ENCODE data around the gene ADAMTSL1.

The ADAMTSL1 gene, protein sequence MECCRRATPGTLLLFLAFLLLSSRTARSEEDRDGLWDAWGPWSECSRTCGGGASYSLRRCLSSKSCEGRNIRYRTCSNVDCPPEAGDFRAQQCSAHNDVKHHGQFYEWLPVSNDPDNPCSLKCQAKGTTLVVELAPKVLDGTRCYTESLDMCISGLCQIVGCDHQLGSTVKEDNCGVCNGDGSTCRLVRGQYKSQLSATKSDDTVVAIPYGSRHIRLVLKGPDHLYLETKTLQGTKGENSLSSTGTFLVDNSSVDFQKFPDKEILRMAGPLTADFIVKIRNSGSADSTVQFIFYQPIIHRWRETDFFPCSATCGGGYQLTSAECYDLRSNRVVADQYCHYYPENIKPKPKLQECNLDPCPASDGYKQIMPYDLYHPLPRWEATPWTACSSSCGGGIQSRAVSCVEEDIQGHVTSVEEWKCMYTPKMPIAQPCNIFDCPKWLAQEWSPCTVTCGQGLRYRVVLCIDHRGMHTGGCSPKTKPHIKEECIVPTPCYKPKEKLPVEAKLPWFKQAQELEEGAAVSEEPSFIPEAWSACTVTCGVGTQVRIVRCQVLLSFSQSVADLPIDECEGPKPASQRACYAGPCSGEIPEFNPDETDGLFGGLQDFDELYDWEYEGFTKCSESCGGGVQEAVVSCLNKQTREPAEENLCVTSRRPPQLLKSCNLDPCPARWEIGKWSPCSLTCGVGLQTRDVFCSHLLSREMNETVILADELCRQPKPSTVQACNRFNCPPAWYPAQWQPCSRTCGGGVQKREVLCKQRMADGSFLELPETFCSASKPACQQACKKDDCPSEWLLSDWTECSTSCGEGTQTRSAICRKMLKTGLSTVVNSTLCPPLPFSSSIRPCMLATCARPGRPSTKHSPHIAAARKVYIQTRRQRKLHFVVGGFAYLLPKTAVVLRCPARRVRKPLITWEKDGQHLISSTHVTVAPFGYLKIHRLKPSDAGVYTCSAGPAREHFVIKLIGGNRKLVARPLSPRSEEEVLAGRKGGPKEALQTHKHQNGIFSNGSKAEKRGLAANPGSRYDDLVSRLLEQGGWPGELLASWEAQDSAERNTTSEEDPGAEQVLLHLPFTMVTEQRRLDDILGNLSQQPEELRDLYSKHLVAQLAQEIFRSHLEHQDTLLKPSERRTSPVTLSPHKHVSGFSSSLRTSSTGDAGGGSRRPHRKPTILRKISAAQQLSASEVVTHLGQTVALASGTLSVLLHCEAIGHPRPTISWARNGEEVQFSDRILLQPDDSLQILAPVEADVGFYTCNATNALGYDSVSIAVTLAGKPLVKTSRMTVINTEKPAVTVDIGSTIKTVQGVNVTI (N-terminal part only)

DNA sequence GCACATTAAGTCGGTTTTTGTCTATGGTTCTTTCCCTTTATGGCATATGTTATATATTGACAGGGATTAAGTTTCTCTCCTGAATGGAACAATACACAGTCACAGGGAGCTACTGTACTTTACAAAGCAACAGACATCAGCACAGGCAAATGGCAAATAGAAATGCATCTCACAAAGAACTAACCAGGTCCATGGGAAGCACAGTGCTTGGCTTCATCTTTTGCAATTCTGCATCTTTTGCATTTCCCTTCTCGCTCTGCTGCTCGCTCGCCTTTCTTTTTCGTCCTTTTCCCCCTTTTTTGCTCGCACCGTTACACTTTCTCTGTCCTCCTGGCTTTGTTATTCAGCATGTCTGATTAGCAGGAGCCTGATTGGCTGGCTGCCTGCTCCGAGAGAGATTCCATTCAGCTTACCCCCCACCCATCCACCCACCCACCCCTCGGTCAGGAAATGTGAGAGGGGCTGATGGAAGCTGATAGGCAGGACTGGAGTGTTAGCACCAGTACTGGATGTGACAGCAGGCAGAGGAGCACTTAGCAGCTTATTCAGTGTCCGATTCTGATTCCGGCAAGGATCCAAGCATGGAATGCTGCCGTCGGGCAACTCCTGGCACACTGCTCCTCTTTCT is at the start of gene ADAMTSL1:
Gene ADAMTSL1 (plus strand): TSS at position 502 of the 628 bp plus-strand sequence. CDS start 80 bp downstream, at position 582.
- DNase-seq (ENCODE audit: low spot score), result peak; percentile 49

DNA sequence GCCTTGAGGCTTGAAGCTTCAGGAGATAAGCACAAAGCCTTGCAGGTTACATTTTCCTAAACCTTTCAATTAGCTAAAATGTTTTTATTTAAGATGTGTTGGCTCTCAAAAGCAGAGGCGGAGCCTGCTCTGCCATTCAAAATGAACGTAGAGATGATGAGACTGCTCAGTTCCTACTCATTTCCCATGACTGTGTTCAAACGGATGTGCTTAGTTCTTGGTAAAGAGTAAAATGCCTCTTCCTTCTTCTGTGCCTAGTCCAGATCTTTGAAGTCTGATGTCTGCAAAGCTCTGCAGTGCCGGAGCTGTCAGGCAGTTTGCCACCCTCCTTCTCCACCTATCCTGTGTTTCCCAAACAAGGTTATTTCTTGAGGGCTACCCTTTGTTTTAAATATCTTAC is 46.3 kb upstream of the ADAMTSL1 start:
- no peak for DNase-seq (ENCODE audit: low spot score)

DNA sequence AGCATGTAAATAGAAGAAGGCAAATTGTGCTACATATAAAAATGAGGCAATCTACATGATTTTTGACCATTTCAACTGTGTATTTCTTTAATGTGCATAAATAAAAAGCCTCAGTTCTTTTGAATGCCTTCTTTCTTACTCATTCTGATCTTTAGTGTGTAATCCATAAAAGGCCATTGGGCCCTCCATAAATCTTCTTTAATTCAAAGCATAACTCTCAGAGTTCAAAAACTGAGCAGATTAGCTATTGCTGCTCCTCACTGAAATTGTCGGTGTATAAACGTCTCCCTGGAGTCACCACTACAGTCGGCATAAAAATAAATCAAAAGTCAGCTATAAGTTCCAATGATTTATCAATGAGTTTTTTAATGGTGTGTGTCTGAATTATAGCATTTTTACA is 45.3 kb upstream of the ADAMTSL1 start:
- DNase-seq (ENCODE audit: low spot score), result no peak

DNA sequence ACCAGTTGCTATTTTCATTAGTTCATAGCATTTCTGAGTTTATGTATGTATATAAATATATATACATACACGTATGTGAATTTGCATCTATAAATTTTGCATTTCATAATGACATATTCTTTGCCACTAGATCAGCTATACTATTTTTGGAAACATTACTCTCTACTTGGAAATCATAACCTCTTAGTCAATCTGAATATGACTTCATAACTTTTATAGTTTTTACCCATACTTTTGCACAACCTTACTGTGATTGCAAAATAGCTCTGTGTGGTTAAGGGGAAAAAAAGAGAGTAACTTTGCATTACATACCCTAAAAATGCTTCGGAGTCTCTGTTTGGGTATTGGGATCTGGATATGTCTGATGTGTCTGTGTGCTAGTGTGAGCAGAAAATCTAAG is 44.9 kb upstream of the ADAMTSL1 start:
- no peak for DNase-seq (ENCODE audit: low spot score)

DNA sequence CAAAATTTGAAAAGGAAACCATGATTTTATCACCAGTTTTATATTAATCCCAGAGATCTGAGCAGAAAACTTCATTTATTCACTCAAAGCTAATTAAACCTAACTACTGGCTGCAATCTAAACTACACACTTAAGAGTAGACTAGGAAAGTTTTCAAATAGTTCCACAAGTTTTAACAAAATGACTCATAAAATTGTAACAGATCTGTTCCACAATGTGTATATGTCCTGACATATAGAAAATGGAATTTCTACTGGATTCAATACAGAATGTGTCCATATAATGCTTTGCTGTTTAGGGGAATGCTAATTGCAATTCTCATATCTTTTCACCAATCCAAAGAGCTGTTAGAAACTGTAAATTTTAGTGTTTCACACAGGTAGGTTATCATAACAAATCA is 40.3 kb upstream of the ADAMTSL1 start:
- no peak for DNase-seq (ENCODE audit: low spot score)

DNA sequence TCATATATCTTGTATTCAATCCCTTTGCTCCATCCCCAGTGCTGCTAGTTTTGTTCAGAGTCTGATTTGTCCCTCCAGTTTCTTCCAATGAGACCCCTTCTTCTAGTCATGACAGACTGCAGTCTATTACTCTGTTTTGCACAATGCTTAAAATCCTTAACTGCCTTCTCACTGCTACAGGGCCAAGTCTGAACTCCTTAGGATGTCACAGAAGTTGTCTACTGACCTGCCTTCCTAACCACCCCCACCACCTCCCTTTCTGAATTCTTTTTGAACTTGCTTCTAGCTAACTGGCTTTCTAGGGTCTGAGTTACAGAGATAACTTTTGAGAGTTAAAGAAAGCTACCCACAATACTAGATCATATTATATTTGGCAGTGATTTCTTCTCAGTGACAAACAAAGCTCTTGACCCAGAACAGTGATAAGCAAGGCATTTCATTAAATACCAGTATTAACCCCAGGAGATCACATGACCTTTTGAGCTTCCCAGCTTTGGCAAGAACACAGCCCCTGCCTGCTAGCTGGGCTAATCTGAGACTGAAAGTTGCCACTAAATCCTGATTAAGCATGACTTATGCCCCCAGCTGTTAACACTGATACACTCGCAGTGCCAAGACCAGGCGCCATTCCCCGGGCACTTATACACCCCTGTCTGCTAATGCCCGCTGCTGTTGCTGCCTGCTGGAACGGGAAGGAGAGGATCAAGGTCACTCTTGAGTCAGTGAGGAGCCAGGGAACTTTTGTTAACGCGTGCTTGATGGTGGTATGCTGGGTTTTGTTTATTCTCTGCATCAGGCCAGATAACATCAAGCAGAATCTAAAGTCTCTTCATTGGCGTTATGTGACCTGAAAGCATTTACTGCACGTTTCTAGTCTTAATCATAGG is 36.4 kb upstream of the ADAMTSL1 start:
- DNase-seq (ENCODE audit: low spot score), result no peak

DNA sequence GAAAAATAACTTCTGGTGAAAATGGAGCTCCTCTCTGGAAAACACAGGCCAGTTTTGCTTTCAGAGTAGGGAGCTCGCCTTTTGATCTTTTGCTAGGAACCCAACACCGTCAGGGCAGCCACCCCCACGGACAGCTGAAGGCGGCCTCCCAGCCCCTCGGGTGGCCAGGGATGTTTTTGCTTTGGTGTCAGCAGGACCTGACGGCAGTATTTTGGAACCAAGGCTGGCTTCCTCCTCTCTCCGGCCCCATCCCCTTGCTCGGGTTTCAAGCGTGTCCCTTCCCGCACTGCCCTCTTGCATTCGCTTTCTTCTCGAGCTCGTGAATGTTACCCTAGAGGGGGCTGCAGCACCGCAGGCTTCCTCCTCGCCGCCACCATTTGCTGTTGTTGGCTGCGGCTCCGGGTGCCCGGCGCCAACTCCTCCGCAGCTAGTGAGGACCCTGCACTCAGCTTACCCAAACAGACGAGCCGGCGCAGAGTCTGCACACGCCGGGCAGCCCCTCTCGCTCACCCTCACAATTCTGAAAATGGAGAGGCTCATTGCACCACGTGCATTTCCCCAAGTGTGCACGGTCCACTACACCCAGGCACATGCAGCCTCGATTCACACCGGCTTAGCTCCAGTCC is 35.5 kb upstream of the ADAMTSL1 start:
- peak; percentile 25 for DNase-seq (ENCODE audit: low spot score)

DNA sequence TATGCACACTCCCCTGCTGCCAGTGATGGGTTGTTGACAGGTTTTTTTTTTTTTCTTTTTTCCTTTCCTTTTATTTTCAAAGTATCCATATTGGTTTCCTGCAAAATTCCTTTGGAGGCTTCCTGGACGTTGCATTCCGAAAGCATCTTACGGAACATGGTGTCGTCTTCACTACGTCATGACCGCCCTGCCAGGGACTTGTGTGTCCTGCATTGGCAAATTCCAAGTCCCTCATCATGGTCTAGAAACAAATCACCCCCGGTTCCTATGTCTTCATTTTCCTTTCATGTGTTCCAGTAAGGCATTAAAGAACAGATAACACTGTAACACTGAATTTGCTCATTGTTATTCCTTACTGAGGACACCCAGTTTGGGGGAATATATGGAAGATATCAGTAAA is 35.0 kb upstream of the ADAMTSL1 start:
- DNase-seq (ENCODE audit: low spot score), result no peak

DNA sequence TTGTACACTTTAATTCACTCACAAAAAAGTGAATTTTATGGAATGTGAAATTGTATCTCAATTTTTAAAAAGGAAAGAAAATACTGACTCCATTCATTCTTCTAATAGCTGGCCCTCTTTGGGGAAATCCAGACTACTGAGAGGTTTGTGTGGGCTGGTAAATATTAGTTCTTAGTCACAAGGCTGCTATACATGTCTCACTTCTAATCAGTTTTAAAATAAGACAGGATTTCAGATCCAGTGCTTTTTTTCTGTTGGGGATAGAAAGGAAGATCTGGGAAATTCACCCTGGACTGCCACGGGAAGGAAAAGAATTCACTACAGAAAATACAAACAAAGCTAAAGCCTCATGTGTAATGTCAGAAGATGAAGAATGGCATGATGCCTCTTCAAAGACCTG is 32.7 kb upstream of the ADAMTSL1 start:
- DNase-seq (ENCODE audit: low spot score), result no peak

DNA sequence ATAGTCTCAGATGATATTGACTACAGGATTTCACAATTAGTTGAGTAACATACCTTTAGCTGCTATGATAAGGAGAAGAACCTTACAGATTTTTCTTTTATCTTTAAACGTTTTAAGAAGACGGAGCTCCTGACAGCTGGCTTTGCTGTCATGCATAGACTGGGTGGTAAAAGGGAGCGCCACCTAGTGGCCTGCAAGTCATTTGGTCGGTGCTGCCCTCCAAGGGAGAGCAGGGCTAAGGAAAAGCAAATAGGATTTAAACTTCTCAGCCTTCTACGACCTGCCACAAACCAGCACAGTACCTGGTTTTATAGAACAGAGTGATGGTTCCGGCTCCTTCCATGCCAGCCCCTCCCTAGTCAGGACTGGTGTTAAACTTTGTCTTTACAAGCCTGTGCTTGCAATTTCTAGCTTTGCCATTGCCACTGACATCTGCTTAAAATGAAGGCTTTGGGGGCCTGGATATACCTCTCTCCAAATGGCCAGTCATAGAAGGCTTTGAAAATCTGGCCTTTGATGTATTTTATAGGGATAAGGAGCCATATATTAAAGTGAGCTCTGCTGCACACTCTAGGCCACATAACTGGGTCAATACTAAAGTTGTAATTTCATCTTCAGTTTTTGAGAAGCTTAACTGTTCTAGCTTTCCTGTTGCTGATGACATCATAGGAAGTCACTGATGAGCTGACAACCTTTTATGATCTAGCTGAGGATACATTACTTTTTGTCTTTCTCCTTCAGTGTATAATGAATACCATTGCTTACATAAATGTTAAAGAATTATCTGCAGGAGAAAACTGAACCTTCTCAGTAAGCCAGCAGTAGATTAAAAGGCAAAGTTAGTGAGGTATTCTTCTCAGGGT is 31.1 kb upstream of the ADAMTSL1 start:
- DNase-seq (ENCODE audit: low spot score), result peak; percentile 76

DNA sequence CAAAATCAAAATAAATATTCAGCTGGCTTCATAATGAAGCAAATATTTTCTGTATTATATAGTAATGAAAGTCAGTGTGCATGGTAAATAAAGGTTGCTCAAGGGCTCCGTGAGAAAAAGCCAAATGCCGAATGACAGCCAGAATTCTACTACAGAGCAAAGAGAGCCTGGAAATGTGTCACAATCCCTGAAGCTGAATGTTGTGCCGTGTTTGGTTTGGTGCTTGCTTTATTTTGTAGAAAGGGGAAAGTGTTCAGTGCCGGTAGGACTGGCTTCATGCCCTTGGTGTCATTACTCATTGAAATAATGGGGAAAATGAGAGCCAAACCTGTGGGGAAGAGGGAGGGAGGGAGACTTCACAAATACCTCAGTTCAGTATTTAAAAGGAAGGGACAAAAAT is 26.8 kb upstream of the ADAMTSL1 start:
- DNase-seq (ENCODE audit: low spot score), result no peak

DNA sequence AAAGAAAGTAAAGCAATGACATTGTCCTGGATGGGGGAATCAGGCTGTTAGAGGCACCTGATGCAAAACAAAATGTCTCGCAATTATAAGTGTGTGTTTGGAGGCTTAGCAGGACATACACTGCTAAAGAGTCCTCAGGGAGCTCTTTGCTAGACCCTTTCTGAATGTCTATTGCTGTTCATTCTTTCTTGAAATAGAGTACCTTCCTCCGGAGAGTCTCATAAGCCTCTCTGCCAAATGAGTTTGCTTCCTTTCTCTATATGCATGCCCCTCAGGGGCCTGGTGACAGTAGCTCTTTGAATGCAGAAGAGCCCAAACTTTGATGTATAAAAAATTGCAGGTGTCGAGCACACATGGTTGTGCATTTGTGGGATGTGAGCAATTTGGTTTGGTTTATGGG is 26.4 kb upstream of the ADAMTSL1 start:
- DNase-seq (ENCODE audit: low spot score), result no peak

DNA sequence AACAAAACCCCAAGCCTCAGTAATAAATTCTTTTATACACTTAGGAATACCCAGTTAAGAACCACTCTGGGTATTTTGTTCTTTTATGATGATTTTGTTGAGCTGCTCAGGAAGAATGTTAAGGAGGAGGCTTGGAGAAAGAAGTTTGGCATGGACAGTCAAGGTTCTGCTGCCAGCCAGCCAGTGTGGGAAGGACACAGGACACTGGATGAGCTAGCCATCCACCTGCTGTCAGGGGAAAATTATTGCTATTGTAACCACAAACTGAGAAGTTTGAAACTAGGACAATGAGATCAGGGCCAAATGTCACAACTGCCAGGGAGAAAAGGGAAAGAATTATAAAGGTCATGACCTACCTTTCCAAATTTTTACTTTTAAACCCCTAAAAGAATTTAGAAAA is 25.9 kb upstream of the ADAMTSL1 start:
- no peak for DNase-seq (ENCODE audit: low spot score)

DNA sequence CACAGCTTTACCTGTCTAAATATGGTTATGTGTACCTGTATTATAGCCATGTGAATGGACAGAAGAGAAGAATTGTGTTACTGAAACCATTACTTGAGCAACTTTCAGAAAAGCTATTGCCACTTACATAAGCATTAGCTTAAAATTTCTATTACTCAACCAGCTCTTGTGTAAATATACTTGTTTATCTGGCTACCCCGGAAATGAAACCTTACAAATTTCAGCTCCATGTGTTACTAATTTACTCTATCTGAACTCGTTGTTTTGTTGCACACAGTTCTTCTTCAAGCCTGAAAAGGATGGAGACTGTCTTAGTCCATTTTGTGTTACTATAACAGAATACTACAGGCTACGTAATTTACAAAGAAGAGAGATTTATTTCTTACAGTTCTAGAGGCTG is 22.5 kb upstream of the ADAMTSL1 start:
- no peak for DNase-seq (ENCODE audit: low spot score)

DNA sequence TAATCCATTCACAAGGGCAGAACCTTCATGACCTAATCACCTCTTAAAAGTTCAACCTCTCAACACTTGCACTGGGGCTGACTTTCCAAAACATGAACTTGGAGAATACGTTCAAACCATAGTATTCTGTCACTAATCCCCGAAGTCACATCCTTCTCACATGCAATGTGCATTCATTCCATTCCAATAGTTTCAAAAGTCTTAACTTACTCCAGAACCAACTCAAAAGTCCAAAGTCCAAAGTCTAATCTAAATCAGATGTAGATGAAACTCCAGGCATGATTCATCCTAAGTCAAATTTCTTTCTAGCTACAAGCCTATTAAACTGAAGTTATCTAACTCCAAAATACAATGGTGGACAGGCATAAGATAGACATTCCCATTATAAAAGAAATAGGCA is 21.7 kb upstream of the ADAMTSL1 start:
- no peak for DNase-seq (ENCODE audit: low spot score)

DNA sequence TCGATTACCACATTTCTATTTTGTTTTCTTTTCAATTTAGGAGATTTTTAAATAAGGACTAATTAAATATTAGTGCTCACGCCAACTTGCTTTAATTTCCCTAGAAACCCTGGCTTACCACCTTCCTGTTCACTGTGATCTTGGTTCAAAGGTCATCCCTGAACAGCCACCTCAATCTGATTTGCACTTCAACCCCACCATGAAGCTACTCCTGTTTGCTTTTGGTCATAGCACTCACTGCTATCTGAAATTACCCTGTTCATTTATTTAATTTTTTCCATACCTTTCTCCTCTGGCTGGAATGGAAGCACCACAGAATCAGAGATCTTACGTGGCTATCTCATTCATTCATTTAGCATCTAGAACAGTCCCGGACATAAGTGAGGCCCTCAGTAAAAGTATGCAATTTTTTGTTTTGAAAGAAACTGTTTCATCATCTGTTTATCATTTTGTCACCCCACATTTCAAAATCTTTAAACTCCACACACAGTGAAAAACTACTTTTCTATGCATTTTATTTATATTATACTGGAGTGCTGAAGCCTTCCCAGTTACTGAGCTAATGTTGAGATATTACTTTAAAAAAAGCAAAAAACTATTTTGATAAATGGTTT is 17.2 kb upstream of the ADAMTSL1 start:
- DNase-seq (ENCODE audit: low spot score), result no peak

DNA sequence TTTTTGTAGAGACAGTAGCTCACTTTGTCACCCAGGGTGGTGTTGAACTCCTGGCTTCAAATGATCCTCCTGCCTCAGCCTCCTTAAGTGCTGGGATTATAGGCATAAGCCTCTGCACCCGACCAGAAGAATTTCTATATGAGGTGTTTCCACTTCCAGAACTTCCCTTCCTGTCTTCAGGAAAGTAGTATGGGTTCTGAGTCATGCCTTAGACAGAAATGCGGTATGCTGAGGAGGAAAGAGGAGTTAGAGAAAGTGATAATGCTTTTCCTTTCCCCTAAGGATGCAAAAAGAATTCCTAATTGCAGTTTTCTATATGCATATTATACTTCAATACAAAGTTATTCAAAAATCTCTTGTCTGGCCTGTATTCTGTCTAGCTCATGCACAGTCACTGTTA is 16.4 kb upstream of the ADAMTSL1 start:
- no peak for DNase-seq (ENCODE audit: low spot score)

DNA sequence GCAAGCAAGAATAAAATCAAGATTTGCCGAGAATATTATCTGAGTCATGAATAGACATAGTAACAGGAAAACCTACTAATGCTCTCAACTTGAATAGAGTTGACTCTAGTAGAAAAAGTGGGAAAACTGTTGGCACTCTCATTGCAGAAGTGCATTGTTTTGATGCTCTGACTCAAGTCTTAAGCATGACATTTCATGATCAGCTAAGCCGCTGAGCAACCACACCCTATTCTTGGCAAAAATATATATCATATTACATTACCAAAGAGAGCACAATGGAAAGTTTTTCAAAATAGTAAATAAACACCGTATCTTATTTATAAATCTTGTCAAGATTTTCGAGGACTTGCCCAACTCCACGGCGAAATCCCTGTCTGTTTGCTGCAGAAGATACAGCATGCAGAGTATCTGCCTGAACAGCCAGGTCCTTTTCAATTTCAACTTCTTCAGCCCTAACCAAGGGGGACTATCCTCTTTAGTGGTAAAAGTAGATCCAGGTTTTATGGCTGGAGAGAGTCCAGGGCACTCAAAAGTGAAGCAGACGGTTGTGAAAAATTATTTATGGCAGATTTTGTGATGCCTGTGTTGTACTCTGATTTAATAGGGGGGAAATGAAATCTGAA is 13.9 kb upstream of the ADAMTSL1 start:
- DNase-seq (ENCODE audit: low spot score), result no peak
